ENCODE results near the gene TESMIN.

DNA sequence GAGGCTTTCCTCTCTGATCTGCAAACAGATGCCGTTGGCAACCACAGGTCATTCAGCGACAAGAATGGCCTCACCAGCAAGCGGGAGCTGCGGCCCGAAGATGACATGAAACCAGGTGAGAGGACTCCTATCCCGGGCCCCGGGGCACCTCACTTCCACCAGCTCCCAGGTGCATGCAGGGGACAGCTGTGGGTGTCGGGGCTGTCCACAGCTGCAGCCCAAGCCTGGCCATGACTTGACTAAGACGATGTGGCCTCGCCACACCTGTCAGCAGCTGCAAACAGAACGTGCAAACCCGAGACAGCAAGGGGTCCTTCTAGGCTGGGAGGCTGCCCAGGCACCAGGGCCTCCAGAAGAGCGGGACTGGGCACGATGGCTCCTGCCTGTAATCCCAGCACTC, 63.3 kb downstream of the TESMIN start:
- TF ChIP-seq EZH2 (IDR thresholded peaks at IDR 0.05; ENCODE audit: insufficient read depth, poor library complexity, severe bottlenecking) (no peak), EZH2phosphoT487 (IDR thresholded peaks at IDR 0.05; ENCODE audit: insufficient read depth, low read depth) (no peak)

Data from GM23248 (cell line).